SJCRH30 (cell line): ENCODE results near the gene NPY5R. TPM values are rescaled to one million over a fixed set of nuclear protein-coding genes. Genes with fewer than 3 reads are reported as not detected.

Source experiments
- DNase-seq, 2 experiments: peaks; one replicate each; pipeline ENCODE4 v3.0.0-alpha.2; 2015 to 2020
- H3K27ac ChIP-seq: fragments of 250-450 bp; sonication (Bioruptor Pico); 2 replicates; pipeline ENCODE4 v1.5.1; 2020; ENCODE audit warnings: mild to moderate bottlenecking, moderate library complexity
- H3K27me3 ChIP-seq: fragments of 250-450 bp; sonication (Bioruptor Pico); 2 replicates; pipeline ENCODE4 v1.5.1; 2020; ENCODE audit warnings: mild to moderate bottlenecking, moderate library complexity
- H3K36me3 ChIP-seq: fragments of 250-450 bp; sonication (Bioruptor Pico); 2 replicates; pipeline ENCODE4 v1.5.1; 2020; ENCODE audit warnings: mild to moderate bottlenecking, moderate library complexity
- H3K4me1 ChIP-seq: fragments of 250-450 bp; sonication (Bioruptor Pico); 2 replicates; pipeline ENCODE4 v1.5.1; 2020; ENCODE audit warnings: mild to moderate bottlenecking, moderate library complexity
- H3K4me3 ChIP-seq: fragments of 250-450 bp; sonication (Bioruptor Pico); 2 replicates; pipeline ENCODE4 v1.5.1; 2020; ENCODE audit warnings: mild to moderate bottlenecking, moderate library complexity
- H3K9me3 ChIP-seq: fragments of 250-450 bp; sonication (Bioruptor Pico); replicated peaks from 2 replicates; pipeline ENCODE4 v1.5.1; 2020; ENCODE audit warnings: mild to moderate bottlenecking, moderate library complexity
- total RNA-seq: library from RNA; depleted of rRNA; stranded (reverse); fragments of >200 nt; shearing (Covaris generic); gene quantifications from 2 replicates; pipeline ENCODE4 v1.2.3, GENCODE V29; 2014; rRNA removed

NPY5R gene
- total RNA-seq = not detected in 2 replicates

GRCh38 chr4:163343604-163344146, at the start of gene NPY5R:
Gene NPY5R (plus strand): TSS chr4:163343892. CDS start chr4:163350274, 6,382 bp downstream.
- H3K4me1 ChIP-seq = no peaks in the 10 kb centered on the region
- H3K27ac ChIP-seq = no peak within 1 kb of the TSS
- no peaks in the 10 kb centered on the region for H3K36me3 ChIP-seq
- H3K4me3 ChIP-seq = peak within 1 kb of the TSS; percentile 24
- no peaks in the 10 kb centered on the region for H3K27me3 ChIP-seq
- no peak for DNase-seq
- H3K9me3 ChIP-seq = no peaks in the 10 kb centered on the region

GRCh38 chr4:163295138-163295537, 48.6 kb upstream of the NPY5R start:
- no peak overlapping the region for H3K4me3 ChIP-seq
- no peaks in the 10 kb centered on the region for H3K27me3 ChIP-seq
- no peak for DNase-seq
- H3K9me3 ChIP-seq = no peaks in the 10 kb centered on the region
- H3K27ac ChIP-seq = no peak overlapping the region
- no peaks in the 10 kb centered on the region for H3K36me3 ChIP-seq
- no peaks in the 10 kb centered on the region for H3K4me1 ChIP-seq

GRCh38 chr4:163300445-163300844, 43.2 kb upstream of the NPY5R start:
- H3K36me3 ChIP-seq = no peaks in the 10 kb centered on the region
- no peaks in the 10 kb centered on the region for H3K4me1 ChIP-seq
- no peaks in the 10 kb centered on the region for H3K9me3 ChIP-seq
- H3K27me3 ChIP-seq = no peaks in the 10 kb centered on the region
- no peak overlapping the region for H3K27ac ChIP-seq
- H3K4me3 ChIP-seq = no peak overlapping the region
- DNase-seq = no peak

GRCh38 chr4:163303069-163303468, 40.6 kb upstream of the NPY5R start:
- no peak overlapping the region for H3K27ac ChIP-seq
- H3K4me3 ChIP-seq = no peak overlapping the region
- no peaks in the 10 kb centered on the region for H3K27me3 ChIP-seq
- H3K4me1 ChIP-seq = no peaks in the 10 kb centered on the region
- DNase-seq = no peak
- H3K9me3 ChIP-seq = no peaks in the 10 kb centered on the region
- no peaks in the 10 kb centered on the region for H3K36me3 ChIP-seq

- no peaks in the 10 kb centered on the region for H3K4me1 ChIP-seq
- no peak for DNase-seq
- no peaks in the 10 kb centered on the region for H3K36me3 ChIP-seq
- H3K27me3 ChIP-seq = no peaks in the 10 kb centered on the region
- no peaks in the 10 kb centered on the region for H3K9me3 ChIP-seq
- no peak overlapping the region for H3K27ac ChIP-seq
- no peak overlapping the region for H3K4me3 ChIP-seq
Observed at GRCh38 chr4:163309466-163309865, 34.2 kb upstream of the NPY5R start.

DNA sequence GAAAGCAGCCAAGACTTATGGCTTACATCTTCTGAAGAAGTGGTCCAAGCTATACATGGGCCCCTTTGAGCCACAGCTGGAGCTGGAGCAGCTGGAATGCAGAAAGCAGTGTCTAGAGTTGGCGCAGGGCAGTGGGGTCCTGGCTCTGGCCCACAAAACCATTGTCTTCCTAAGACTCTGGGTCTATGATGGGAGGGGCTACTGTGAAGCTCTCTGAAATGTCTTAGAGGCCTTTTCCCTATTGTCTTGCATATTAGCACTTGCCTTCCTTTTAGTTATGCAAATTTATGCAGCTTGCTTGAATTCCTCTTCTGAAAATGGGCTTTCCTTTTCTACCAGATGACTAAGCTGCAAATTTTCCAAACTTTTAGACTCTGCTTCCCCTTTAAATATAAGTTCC, 26.6 kb upstream of the NPY5R start:
- H3K36me3 ChIP-seq = no peaks in the 10 kb centered on the region
- no peaks in the 10 kb centered on the region for H3K4me1 ChIP-seq
- H3K4me3 ChIP-seq = no peak overlapping the region
- no peak overlapping the region for H3K27ac ChIP-seq
- DNase-seq = no peak
- H3K9me3 ChIP-seq = no peaks in the 10 kb centered on the region
- no peaks in the 10 kb centered on the region for H3K27me3 ChIP-seq

- Histone ChIP-seq H3K36me3 (no peaks in the 10 kb centered on the region), H3K27me3 (no peaks in the 10 kb centered on the region), H3K4me1 (no peaks in the 10 kb centered on the region), H3K27ac (no peak overlapping the region), H3K4me3 (no peak overlapping the region), H3K9me3 (no peaks in the 10 kb centered on the region)
- no peak for DNase-seq
Observed at GRCh38 chr4:163330916-163331628, 12.6 kb upstream of the NPY5R start.

DNA sequence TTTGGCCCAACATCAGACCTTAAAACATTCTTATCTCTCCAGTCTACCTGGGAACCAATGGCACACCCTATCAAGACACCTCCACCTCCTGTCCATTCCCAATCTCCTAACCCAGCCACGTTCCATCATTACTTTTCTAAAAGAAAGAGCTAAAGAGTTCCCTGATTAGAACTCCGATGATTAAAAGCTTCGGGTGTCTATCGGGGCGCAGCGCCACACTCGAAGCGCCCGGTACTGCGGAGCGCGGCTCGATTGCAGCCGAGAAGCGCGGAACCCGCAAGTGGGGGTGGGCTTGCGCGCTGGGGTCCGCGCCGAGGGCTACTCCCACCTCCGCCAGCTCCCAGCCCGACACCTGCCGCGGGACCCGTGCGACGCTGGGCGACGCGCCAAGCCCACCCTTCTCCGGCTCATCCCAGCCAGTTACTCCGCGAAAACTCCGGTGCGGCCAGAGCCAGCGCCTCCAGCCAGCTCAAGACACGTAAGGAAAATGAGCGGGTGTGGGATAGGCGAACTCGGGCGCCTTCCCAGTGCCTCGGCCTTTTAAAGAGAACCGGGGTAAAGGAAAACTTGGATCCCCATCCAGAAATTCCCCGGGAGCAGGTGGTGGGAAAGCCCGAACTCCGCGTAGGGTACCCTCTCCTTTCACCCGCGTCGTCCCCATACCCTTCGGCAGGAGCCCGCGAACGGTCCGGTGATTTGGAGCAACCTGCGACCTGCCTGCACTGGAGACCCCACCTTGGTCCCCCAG, 11.9 kb upstream of the NPY5R start:
- Histone ChIP-seq H3K9me3 (no peaks in the 10 kb centered on the region), H3K27ac (no peak overlapping the region), H3K4me1 (no peaks in the 10 kb centered on the region), H3K36me3 (no peaks in the 10 kb centered on the region), H3K27me3 (no peaks in the 10 kb centered on the region), H3K4me3 (no peak overlapping the region)
- DNase-seq = no peak

DNA sequence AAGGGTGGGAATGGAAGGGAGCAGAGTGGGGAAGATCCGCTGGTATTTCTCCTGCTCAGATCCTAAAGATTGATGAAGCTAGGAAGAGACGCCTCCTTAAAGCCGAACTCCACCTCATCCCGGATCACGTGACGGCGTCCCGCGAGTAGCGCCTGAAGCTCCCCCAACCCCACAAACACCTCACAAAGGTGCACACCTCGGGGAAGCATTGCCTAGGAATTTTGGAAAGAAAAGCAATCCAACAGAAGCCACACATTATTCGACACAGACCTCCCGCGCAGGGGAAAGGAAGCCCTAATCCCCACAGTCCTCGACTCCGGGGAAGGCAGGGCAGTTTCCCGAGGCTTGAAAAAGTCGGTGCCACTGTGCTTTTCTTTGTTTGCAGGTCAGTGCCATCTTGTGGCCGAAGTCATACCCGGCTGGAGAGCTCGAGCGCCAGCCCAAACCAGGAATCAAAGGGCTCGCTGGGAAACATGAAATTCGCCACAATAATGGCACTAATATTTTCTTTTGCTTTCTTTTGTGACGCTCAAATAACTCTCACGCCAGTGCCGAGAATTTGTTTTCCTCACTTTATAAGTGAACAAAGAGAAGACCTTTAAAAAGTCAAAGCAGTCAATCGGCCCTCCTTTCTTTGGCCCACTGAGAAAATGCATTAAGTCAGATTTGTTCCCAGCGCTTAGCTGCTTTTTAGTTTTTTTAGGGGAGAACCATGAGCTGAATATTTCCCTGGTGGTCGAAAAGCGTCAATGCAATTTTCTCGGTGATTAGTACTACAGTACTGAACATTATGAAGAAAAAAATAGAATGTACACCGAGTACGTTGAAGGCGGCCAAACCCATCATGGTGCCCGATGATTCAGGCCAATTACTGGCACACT, 10.9 kb upstream of the NPY5R start, which contains the start of gene NPY1R:
Gene NPY1R, minus strand, starts transcription at position 71 of the 881 bp plus-strand sequence. CDS start 6,042 bp downstream, outside the sequence.
- no peaks in the 10 kb centered on the region for H3K9me3 ChIP-seq
- no peak within 1 kb of the TSS for H3K27ac ChIP-seq
- DNase-seq = peak; percentile 8 to 20
- H3K4me1 ChIP-seq = no peaks in the 10 kb centered on the region
- no peaks in the 10 kb centered on the region for H3K36me3 ChIP-seq
- H3K4me3 ChIP-seq = no peak within 1 kb of the TSS
- H3K27me3 ChIP-seq = no peaks in the 10 kb centered on the region

DNA sequence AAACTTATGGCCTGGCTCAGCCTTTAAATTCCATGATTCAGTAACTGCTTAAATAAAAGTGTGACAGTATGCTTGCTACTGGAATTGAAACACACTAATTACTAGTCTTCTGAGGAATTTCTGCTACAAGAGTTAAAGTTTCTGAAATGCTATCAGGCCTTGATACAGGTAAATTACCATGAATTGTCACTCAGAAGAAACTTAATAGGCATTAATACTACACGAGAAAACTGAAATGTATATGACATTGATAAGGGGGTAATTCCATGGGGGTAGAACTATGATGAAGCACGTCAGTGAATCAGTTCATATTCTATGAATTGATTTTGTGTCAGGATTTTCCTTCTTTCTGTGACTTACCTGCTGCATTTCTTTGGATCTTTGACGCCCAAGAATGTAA, 8.3 kb upstream of the NPY5R start:
- DNase-seq = no peak
- H3K27ac ChIP-seq = no peak overlapping the region
- no peaks in the 10 kb centered on the region for H3K27me3 ChIP-seq
- H3K4me3 ChIP-seq = no peak overlapping the region
- H3K36me3 ChIP-seq = no peaks in the 10 kb centered on the region
- H3K9me3 ChIP-seq = no peaks in the 10 kb centered on the region
- H3K4me1 ChIP-seq = no peaks in the 10 kb centered on the region

DNA sequence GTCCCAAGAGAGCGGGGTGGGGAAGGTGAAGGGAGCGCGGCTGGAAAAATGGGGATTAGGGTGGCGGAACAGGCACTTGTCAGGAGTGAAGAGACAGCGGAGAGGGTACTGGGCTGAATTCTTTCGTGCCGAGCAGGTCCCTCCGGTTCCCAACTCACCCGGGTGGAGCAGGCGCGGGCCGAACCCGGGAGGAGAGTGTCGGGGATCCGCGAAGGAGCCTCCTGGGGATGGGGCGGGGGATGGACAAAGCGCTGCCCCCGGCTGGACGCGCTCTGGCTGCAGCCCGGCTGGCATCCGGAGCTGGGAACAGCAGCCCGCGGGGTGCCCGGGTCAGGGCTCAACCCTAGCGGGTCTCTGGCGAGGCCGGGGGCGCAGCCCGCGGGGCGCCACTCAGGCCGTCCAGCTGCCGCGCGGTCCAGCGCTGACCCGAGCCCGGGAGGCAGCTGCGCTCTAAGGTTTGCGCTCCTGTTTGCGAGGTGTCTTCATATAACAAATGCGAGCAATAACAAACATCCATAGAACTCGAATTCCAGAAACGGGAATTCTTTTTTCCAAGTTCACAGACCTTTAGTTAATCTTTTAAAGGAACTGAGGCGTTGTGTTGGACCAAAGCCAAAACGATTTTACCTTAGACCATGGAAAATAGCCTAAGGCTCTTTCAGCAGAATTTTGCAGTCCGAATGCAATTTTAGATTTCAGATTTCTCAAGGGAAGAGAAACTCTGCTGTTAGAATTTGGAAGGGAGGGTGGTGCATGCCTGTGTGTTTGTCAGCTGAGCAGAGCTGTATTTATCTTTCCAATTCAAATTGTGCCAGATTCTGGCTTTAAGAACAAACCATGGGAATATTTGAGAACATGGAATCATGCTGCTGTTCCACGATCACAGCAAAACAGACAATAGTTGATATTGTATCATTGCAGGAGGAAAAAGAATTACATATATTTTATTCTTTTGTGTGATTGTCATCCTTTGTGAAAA, 744 bp downstream of the NPY5R start:
- peak overlapping the region; percentile 24 for H3K4me3 ChIP-seq
- no peaks in the 10 kb centered on the region for H3K4me1 ChIP-seq
- no peak overlapping the region for H3K27ac ChIP-seq
- no peaks in the 10 kb centered on the region for H3K9me3 ChIP-seq
- peak; percentile 1 to 13 for DNase-seq
- no peaks in the 10 kb centered on the region for H3K27me3 ChIP-seq
- no peaks in the 10 kb centered on the region for H3K36me3 ChIP-seq

GRCh38 chr4:163350672-163351071, 7.0 kb downstream of the NPY5R start:
- DNase-seq = no peak
- Histone ChIP-seq H3K4me3 (no peak overlapping the region), H3K4me1 (no peaks in the 10 kb centered on the region), H3K9me3 (no peaks in the 10 kb centered on the region), H3K27ac (no peak overlapping the region), H3K36me3 (no peaks in the 10 kb centered on the region), H3K27me3 (no peaks in the 10 kb centered on the region)

DNA sequence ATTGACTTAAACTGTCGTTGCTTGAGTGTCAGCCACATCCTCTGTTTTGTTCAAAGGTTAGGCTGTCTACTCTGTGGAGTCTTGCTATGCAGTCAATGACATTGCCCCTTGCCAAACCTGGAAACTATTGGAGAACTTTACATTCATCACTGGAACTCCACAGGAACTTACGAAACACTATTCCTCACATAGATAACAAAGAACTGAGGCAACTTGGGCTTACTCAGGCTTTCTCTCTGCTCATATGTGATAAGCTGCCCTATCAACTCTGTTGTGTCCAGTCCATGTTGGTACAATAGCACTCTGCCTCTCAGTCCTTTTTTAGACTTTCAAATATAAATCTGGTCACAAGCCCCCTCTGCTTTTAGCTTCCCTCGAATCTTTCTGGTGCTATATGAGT, 9.4 kb downstream of the NPY5R start:
- Histone ChIP-seq H3K36me3 (no peaks in the 10 kb centered on the region), H3K9me3 (no peaks in the 10 kb centered on the region)

GRCh38 chr4:163356104-163356503, 12.4 kb downstream of the NPY5R start:
- Histone ChIP-seq H3K27ac (no peak overlapping the region), H3K27me3 (no peaks in the 10 kb centered on the region), H3K9me3 (no peaks in the 10 kb centered on the region), H3K4me3 (no peak overlapping the region), H3K36me3 (no peaks in the 10 kb centered on the region), H3K4me1 (no peaks in the 10 kb centered on the region)
- DNase-seq = no peak

More for the DNA sequence above, 9.4 kb downstream of the NPY5R start:
- no peak overlapping the region for H3K4me3 ChIP-seq
- no peaks in the 10 kb centered on the region for H3K27me3 ChIP-seq
- no peaks in the 10 kb centered on the region for H3K4me1 ChIP-seq
- no peak for DNase-seq
- H3K27ac ChIP-seq = no peak overlapping the region
